SK-N-MC (cell line): Measurements from ENCODE around the gene TMEM255A.

Experiments
- EZH2 ChIP-seq: fragments of 200-600 bp; sonication (generic); IDR thresholded peaks from one replicate; pipeline ENCODE4 v1.6.1; 2017; ENCODE audit warnings: antibody characterized with exemption
- POLR2AphosphoS5 ChIP-seq: IDR thresholded peaks from 2 replicates; pipeline ENCODE4 v1.6.1; 2012; ENCODE audit warnings: mild to moderate bottlenecking, low read depth, low read length, borderline replicate concordance

DNA sequence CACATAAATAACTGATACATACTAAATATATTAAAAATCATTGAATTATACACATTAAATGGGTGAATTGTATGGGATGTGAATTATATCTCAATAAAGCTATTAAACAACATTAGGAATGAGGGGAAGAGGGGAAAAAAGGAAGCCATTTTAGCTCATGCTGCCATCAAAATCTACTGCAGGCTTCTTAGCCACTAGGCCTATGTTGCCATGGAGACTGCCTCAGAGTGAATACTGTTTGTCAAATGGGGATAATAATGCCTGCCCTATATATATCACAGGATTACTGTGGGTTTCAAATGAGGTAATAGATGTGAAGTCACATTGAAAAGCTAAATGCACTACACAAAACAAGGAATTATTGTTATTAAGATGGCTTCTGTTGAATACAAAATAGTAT lies 21.2 kb downstream of the TMEM255A start:
- no peak for TF ChIP-seq EZH2
- TF ChIP-seq POLR2AphosphoS5: no peak
